Hepatocyte (in vitro differentiated cells): ENCODE data around the gene FAM222A. TPM values are rescaled to one million over a fixed set of nuclear protein-coding genes. Genes with fewer than 3 reads are reported as not detected.

Source experiments
- DNase-seq: peaks from one replicate; pipeline ENCODE4 v3.0.0-alpha.2; 2016; ENCODE audit warnings: low spot score
- H2AFZ ChIP-seq: fragments of 200-600 bp; sonication (generic); 2 replicates; pipeline ENCODE4 v1.6.0; 2016; ENCODE audit warnings: antibody characterized with exemption, mild to moderate bottlenecking
- H3K27ac ChIP-seq: fragments of 200-600 bp; sonication (generic); 2 replicates; pipeline ENCODE4 v1.5.1; 2016; ENCODE audit warnings: mild to moderate bottlenecking
- H3K27me3 ChIP-seq: fragments of 200-600 bp; sonication (generic); 2 replicates; pipeline ENCODE4 v1.6.1; 2016
- H3K36me3 ChIP-seq: fragments of 200-600 bp; sonication (generic); replicated peaks from 2 replicates; pipeline ENCODE4 v1.5.1; 2016; ENCODE audit warnings: low read depth; ENCODE audit not compliant: insufficient read depth
- H3K4me1 ChIP-seq: fragments of 200-600 bp; sonication (generic); 2 replicates; pipeline ENCODE4 v1.5.1; 2016; ENCODE audit warnings: mild to moderate bottlenecking, moderate library complexity; ENCODE audit not compliant: insufficient read depth
- H3K4me2 ChIP-seq: fragments of 200-600 bp; sonication (generic); 2 replicates; pipeline ENCODE4 v1.6.0; 2016
- H3K4me3 ChIP-seq: fragments of 200-600 bp; sonication (generic); 2 replicates; pipeline ENCODE4 v1.5.1; 2016; ENCODE audit warnings: mild to moderate bottlenecking
- H3K79me2 ChIP-seq: fragments of 200-600 bp; sonication (generic); 2 replicates; pipeline ENCODE4 v1.6.0; 2017; ENCODE audit warnings: mild to moderate bottlenecking
- H3K9me2 ChIP-seq: fragments of 200-600 bp; sonication (generic); replicated peaks from 2 replicates; pipeline ENCODE4 v1.6.0; 2017; ENCODE audit warnings: mild to moderate bottlenecking; ENCODE audit not compliant: insufficient read depth
- H3K9me3 ChIP-seq: fragments of 200-600 bp; sonication (generic); 2 replicates; pipeline ENCODE4 v1.5.1; 2016; ENCODE audit warnings: low read depth, mild to moderate bottlenecking
- H4K20me1 ChIP-seq: fragments of 200-600 bp; sonication (generic); 2 replicates; pipeline ENCODE4 v1.6.0; 2016; ENCODE audit warnings: mild to moderate bottlenecking; ENCODE audit not compliant: insufficient read depth, poor library complexity, severe bottlenecking
- EZH2 ChIP-seq: fragments of 200-600 bp; sonication (generic); IDR thresholded peaks from 2 replicates; pipeline ENCODE4 v1.6.1; 2016; ENCODE audit warnings: antibody characterized with exemption, mild to moderate bottlenecking, borderline replicate concordance
- EZH2phosphoT487 ChIP-seq: fragments of 200-600 bp; sonication (generic); IDR thresholded peaks from one replicate; pipeline ENCODE4 v1.6.1; 2018; ENCODE audit warnings: antibody characterized with exemption, mild to moderate bottlenecking, low read depth, moderate library complexity; ENCODE audit not compliant: unreplicated experiment, severe bottlenecking
- WGBS: methylation state at CpG from one replicate; pipeline ENCODE4 v1.1.6; 2016; ENCODE audit warnings: low lambda C conversion rate; ENCODE audit errors: missing lambda C conversion rate; 5-methylcytosine and 5-hydroxymethylcytosine counted together
- polyA plus RNA-seq: library from polyadenylated mRNA; unstranded; fragments of >200 nt; fragmentation: Nextera tagmentation; extraction: Ambion mirVana; gene quantifications from 2 replicates; pipeline ENCODE4 v1.2.1, GENCODE V29; 2016
- total RNA-seq: library from RNA; depleted of rRNA; stranded (reverse); fragments of >200 nt; gene quantifications from 2 replicates; pipeline ENCODE4 v1.2.3, GENCODE V29; 2014
- TF ChIP-seq, protein P1 (sequence below): fragments of 200-600 bp; sonication (generic); IDR thresholded peaks from 2 replicates; pipeline ENCODE4 v1.5.1; 2016; ENCODE audit warnings: antibody characterized with exemption, mild to moderate bottlenecking; ENCODE audit not compliant: poor library complexity

FAM222A gene
- total and polyA plus RNA-seq, 2 experiments from 2014 or later: 7.4 to 11.3 TPM

DNA sequence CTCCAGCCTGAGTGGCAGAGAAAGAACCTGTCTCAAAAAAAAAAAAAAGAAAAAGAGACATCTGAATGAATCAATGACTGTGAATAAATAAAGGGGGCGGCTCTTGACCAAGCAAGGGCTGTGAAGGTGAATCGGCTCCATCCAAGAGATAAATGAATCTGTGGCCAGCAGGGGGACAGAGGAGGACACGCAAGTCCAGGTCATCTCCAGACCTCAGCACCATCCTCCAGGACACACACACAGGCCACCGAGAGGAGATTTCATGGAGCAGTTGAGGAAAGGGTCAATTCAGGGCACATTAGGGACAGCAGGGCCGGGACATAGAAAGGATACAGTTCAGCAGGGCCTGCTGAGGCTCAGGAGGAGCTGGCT is 98.0 kb downstream of the FAM222A start:
- 75% methylated on average over 5 of the region's 5 CpGs for WGBS
- TF ChIP-seq EZH2 (no peak), EZH2phosphoT487 (no peak)
- TF ChIP-seq, protein P1, sequence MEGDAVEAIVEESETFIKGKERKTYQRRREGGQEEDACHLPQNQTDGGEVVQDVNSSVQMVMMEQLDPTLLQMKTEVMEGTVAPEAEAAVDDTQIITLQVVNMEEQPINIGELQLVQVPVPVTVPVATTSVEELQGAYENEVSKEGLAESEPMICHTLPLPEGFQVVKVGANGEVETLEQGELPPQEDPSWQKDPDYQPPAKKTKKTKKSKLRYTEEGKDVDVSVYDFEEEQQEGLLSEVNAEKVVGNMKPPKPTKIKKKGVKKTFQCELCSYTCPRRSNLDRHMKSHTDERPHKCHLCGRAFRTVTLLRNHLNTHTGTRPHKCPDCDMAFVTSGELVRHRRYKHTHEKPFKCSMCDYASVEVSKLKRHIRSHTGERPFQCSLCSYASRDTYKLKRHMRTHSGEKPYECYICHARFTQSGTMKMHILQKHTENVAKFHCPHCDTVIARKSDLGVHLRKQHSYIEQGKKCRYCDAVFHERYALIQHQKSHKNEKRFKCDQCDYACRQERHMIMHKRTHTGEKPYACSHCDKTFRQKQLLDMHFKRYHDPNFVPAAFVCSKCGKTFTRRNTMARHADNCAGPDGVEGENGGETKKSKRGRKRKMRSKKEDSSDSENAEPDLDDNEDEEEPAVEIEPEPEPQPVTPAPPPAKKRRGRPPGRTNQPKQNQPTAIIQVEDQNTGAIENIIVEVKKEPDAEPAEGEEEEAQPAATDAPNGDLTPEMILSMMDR: no peak
- Histone ChIP-seq H4K20me1 (no peaks in the 10 kb centered on the region), H3K27ac (no peak overlapping the region), H3K27me3 (no peaks in the 10 kb centered on the region), H2AFZ (no peak overlapping the region), H3K4me3 (no peak overlapping the region), H3K4me2 (no peak overlapping the region), H3K9me2 (no peaks in the 10 kb centered on the region), H3K79me2 (no peaks in the 10 kb centered on the region), H3K9me3 (no peaks in the 10 kb centered on the region), H3K36me3 (no peaks in the 10 kb centered on the region), H3K4me1 (no peaks in the 10 kb centered on the region)
- no peak for DNase-seq

DNA sequence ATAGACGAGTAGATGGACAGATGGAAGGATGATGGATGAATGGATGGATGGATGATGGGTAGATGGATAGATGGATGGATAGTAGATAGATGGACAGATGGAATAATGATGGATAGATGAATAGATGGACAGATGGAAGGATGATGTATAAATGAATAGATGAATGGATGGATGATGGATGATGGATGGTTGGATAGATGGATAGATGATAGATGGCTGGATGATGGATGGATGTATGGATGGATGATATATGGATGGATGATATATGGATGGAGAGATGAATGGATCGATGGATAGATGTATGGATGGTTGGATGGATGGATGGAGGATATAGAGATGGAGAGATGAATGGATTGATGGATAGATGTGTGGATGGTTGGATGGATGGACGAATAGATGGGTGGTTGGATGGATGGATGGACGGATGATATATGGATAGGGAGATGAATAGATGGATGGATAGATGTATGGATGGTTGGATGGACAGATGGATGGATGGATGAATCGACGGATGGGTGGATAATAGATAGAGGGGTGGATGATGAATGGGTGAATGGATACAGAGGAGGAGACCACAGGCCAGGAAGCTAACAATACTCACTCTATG is 100.3 kb downstream of the FAM222A start:
- no peak for TF ChIP-seq EZH2phosphoT487
- TF ChIP-seq EZH2: no peak
- TF ChIP-seq, protein P1: no peak
- Histone ChIP-seq H3K4me3 (no peak overlapping the region), H3K27me3 (no peaks in the 10 kb centered on the region), H3K79me2 (no peaks in the 10 kb centered on the region), H3K36me3 (no peaks in the 10 kb centered on the region), H3K4me2 (no peak overlapping the region), H3K9me3 (no peaks in the 10 kb centered on the region), H2AFZ (no peak overlapping the region), H3K9me2 (no peaks in the 10 kb centered on the region), H3K27ac (no peak overlapping the region), H4K20me1 (no peaks in the 10 kb centered on the region), H3K4me1 (no peaks in the 10 kb centered on the region)
- no peak for DNase-seq
- WGBS: 96% methylated on average over 6 of the region's 6 CpGs

DNA sequence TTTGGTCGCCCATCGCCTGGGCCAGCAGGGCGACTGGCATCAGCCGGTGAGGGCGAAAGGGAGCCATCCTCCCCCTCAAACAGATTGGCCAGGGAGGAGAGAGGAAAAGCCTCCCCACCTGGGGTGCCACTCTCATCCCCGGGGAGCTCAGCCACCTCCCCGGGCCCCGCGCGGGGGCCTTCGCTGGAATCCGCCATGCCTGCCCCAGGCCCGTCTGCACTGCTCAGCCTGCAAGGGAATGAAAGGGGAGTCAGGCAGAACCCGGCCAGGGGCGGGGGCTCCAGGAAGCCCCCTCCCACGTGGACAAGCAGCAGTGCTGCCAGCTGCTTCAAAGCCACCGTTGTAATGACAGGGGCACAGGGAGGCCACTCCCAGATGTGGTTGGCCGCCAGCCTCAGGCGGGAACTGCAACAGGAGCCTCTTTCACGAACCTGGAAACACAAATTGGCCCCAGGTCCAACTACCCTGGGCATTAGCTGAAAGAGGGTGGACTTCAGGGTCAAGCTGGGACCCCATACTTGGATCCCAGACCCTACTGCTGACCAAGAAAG is 101.0 kb downstream of the FAM222A start:
- Histone ChIP-seq H2AFZ (no peak overlapping the region), H3K9me3 (no peaks in the 10 kb centered on the region), H3K79me2 (no peaks in the 10 kb centered on the region), H3K4me3 (no peak overlapping the region), H3K27ac (no peak overlapping the region), H4K20me1 (no peaks in the 10 kb centered on the region), H3K27me3 (no peaks in the 10 kb centered on the region), H3K4me1 (no peaks in the 10 kb centered on the region), H3K4me2 (no peak overlapping the region), H3K9me2 (no peaks in the 10 kb centered on the region), H3K36me3 (no peaks in the 10 kb centered on the region)
- no peak for DNase-seq
- 90% methylated on average over 20 of the region's 20 CpGs for WGBS
- TF ChIP-seq, protein P1: no peak
- TF ChIP-seq EZH2phosphoT487 (no peak), EZH2 (no peak)
